GM12891 (cell line): ENCODE data around the gene SCFD2.
A peak's percentile ranks its signal among the peaks of the same experiment; 100 is the strongest.

Source experiments
- DNase-seq: peaks from one replicate; pipeline ENCODE4 v3.0.0; 2011; ENCODE audit warnings: low spot score; ENCODE audit not compliant: insufficient read length
- FAIRE-seq: peaks from 2 replicates; lab custom pipeline; 2011; peaks lifted over from hg19 to GRCh38; lab: Jason Lieb, UNC
- PAX5 ChIP-seq: IDR thresholded peaks from 2 replicates; pipeline ENCODE4 v1.6.1; 2011; ENCODE audit warnings: low read length, moderate library complexity, mild to moderate bottlenecking; ENCODE audit not compliant: insufficient read depth, severe bottlenecking
- POLR2A ChIP-seq: IDR thresholded peaks from 2 replicates; pipeline ENCODE4 v1.6.1; 2011; ENCODE audit warnings: low read depth, low read length, control low read depth
- POLR2AphosphoS5 ChIP-seq: IDR thresholded peaks from 2 replicates; pipeline ENCODE4 v1.6.1; 2011; ENCODE audit warnings: low read depth, low read length, control low read depth
- POU2F2 ChIP-seq: IDR thresholded peaks from 2 replicates; pipeline ENCODE4 v1.6.1; 2011; ENCODE audit warnings: low read depth, mild to moderate bottlenecking, control low read depth, low read length, moderate library complexity
- SPI1 ChIP-seq: IDR thresholded peaks from 2 replicates; pipeline ENCODE4 v1.6.1; 2011; ENCODE audit warnings: low read depth, low read length, control low read depth
- TAF1 ChIP-seq: IDR thresholded peaks from 2 replicates; pipeline ENCODE4 v1.6.1; 2011; ENCODE audit warnings: low read depth, low read length, control low read depth

SCFD2 gene

DNA sequence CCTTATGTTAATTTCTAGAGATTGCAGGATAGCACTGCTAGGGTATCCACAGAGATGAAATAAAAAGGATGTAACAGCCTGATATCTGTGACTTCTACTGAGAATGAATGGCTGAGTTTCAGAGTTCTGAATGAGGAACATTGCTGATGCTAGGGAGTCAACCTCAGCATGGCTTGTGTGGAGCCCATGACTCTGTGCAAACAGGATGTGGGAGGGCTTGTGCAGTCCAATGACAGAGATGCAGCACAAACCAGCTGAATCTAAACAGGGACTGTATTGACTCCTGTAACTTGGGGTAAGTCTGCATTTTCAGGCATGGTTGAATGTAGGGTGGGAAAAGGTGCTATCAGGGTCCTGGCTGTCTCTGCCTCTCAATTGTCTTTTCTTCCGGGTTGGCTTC lies 509.1 kb downstream of the SCFD2 start:
- TF ChIP-seq SPI1 (no peak), POU2F2 (no peak), POLR2A (no peak), POLR2AphosphoS5 (no peak), PAX5 (no peak), TAF1 (no peak)
- DNase-seq (no peak), FAIRE-seq (no peak)

DNA sequence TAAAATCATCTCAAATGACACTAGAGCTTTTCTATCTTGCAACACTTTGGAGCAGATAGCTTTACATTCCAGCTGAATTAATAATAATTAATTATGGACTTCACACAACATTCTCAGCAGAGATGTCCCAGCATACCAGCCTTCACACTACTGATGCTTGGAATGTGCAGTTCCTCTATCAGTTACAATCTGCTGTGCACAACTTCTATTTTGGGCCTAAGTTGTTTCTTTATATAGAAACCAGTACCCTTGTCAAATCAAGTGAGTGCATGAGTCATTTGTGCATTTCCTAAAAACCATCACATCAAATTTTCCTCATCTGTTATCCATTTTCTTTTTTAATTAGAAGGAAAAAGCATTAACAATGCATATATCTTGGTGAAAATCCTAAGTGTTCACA lies 512.5 kb downstream of the SCFD2 start:
- DNase-seq (no peak), FAIRE-seq (no peak)
- TF ChIP-seq TAF1 (no peak), POU2F2 (no peak), POLR2A (no peak), PAX5 (no peak), SPI1 (no peak), POLR2AphosphoS5 (no peak)

DNA sequence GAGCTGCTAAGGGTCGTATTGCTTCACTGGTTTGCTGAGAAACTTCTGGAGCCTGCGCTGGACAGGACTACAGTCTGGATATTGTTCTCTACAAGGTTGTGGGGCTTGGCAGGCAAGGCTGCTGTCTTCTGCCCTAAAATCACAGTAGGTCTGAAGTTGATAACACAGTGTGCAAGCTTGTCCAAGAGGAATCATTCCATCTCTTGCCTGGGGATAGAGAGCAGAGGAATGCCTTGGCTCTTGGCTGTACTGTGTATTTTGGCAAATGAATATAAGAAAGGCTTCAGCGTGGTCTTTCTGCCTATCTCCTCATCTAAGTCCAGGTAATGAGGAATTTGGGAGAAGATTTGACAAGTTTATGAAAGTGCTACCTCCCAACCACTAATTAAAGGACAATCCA lies 513.1 kb downstream of the SCFD2 start:
- FAIRE-seq = no peak
- TF ChIP-seq TAF1 = no peak
- no peak for TF ChIP-seq PAX5
- no peak for DNase-seq

DNA sequence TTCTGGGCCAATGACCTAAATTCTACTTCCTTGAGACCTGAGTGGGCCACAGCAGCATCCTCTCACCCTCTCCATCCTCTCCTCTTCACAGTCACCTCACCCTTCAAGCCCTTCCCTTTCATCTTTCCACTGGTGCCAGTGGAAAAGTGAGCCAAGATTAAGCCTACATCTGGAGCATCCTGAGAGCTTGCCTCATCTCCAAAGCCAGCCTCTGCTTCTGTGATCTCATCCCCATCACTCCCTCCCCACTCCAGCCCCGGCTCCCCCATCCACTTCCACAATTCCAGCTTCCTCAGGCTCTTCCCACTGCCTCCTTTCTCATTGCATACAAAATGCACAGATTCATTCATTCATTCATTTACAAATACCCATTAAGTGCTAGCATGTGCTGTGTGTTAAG lies 513.8 kb downstream of the SCFD2 start:
- FAIRE-seq (no peak), DNase-seq (no peak)
- TF ChIP-seq POLR2A (no peak), SPI1 (no peak), POLR2AphosphoS5 (no peak)

DNA sequence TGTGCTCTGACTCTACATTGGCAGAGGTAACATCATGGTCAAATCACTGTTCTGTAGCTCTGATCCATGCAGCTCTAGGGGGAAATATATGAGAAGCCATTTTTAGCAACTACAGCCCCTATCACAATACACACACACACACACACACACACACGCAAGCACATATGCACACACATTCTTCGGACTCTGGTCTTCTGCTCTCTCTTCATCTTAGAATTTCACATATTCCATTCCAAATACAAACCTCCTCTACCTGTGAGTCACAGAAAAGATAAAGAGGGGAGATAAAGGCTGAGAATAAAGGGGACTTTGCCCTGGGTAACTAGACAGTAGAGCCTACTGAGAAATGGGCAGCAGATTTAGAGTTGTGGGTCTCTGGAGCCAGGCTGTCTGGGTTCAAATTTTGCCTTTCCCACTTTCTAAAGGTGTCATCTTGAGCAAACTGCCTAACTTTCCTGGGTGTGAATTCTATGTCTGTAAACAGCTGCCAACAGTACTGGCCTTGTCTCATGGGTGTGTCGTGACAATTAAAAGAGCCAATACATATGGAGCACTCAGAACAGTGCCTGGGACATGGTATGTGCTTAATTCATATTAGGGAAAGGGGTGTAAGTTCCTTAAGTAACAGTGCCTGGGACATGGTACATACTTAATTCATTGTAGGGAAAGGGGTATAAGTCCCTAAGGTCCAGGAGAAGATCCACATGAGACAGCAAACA lies 515.3 kb downstream of the SCFD2 start:
- TF ChIP-seq SPI1 = no peak
- no peak for TF ChIP-seq TAF1
- TF ChIP-seq POU2F2 = no peak
- TF ChIP-seq POLR2A = no peak
- TF ChIP-seq PAX5 = no peak
- no peak for TF ChIP-seq POLR2AphosphoS5

DNA sequence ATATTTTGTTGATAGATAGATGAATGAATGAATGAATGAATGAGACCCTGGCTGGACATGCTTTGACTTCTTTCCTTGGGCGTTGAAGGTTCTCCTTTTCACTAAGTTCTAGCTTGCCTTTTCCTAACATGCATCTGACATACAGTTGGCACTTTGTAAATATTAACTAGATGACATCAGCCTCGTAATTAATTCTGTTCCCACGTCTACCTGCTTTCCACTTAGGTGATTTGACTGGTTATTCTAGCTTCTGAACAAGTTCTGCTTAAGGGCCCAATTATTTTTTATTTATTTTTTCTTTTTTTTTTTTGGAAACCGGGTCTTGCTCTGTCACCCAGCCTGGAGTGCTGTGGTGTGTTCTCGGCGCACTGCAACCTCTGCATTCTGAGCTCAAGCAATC lies 517.6 kb downstream of the SCFD2 start:
- no peak for TF ChIP-seq SPI1
- no peak for TF ChIP-seq POLR2AphosphoS5
- TF ChIP-seq PAX5 = no peak
- TF ChIP-seq POU2F2 = no peak
- no peak for TF ChIP-seq TAF1
- TF ChIP-seq POLR2A = no peak
- FAIRE-seq (no peak), DNase-seq (no peak)

More for the DNA sequence above, 515.3 kb downstream of the SCFD2 start:
- DNase-seq (no peak), FAIRE-seq (no peak)

DNA sequence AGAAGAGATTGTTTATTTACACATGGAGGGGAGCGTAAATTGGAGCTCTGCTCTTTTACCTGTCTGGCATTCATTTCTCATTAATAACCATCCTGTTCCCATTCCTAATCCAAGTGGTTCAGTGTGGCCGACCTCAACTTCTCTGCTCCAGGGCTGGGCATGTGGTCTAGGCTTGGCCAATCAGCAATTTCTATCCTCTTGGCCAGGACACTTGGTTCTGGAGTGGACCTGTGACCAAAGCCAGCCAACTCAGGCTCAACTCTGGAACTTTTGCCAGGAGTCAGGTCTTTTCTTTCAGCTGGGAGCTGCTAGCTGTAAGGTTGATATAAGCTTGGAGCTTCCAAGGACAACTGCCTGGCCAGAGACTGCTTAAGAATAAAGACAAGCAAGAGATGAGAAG lies 519.4 kb downstream of the SCFD2 start:
- FAIRE-seq (no peak), DNase-seq (no peak)
- no peak for TF ChIP-seq POLR2AphosphoS5
- TF ChIP-seq SPI1 = no peak
- no peak for TF ChIP-seq POLR2A
- TF ChIP-seq TAF1 = no peak
- no peak for TF ChIP-seq PAX5
- no peak for TF ChIP-seq POU2F2

DNA sequence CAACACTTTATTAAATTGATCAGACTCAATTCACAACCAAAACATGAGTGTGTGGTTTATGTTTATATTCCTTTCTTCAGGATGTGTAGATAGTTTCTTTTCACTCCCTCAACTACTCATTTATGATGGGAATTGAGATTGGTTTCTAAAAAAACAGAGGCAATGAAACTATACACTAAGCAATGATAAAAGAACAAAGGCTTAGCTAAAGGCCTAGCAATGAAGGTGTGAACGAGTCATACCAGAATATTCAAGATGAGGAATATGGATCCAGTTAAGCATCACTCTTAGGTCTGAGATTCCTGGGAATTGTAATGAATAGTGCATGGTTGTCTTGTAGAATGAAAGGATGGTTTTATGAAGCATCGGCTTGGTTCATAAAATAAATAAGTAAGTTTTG lies 521.3 kb downstream of the SCFD2 start:
- no peak for FAIRE-seq
- no peak for TF ChIP-seq SPI1
- TF ChIP-seq POLR2A = no peak
- no peak for TF ChIP-seq PAX5
- TF ChIP-seq POU2F2 = no peak
- DNase-seq = no peak

DNA sequence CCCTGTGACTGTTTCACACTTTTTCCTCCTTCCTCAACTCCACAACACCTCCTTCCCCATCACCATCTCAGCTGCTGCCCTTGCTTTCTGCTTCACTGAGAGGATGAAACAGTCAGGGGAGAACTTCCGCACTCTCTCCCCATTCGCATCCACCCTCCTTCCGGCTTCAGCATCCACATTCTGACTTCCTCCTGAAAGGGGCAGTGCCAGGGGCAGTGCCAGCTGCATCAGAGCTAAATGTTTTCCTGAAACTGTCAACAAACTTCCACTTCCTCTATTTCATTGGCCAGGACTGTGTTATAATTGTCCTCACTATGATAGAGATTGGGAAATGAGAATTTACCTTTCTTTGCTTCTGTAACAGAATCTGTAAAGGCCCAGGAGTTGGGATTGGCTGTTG lies 521.9 kb downstream of the SCFD2 start:
- DNase-seq (no peak), FAIRE-seq (no peak)
- TF ChIP-seq SPI1 = peak; percentile 73
- TF ChIP-seq POLR2AphosphoS5 = no peak

DNA sequence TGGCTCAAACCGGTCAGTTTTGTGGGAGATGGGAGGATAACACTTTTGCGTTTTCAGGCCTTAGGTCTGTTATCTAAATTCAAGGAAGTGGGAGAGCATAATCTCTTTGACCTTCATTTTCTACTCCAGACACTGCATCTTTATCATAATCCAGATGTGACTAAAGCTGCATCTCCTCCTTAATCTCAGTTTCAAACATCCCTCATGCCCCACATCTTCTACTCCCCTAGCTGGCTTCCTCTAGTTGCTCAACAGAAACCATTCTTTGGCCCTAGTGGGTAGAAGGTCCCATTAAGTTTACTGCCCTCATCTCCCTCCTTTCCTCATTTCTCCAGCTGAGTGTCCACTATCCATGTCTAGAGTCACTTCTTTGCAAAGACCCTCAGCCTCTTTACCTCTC lies 522.5 kb downstream of the SCFD2 start:
- no peak for FAIRE-seq
- TF ChIP-seq TAF1 (no peak), PAX5 (no peak), SPI1 (no peak), POLR2A (no peak), POLR2AphosphoS5 (no peak), POU2F2 (no peak)

More for the DNA sequence above, 522.5 kb downstream of the SCFD2 start:
- no peak for DNase-seq
